Smooth muscle cell (in vitro differentiated cells): ENCODE data around the gene C3orf49. TPM values are rescaled to one million over a fixed set of nuclear protein-coding genes. Genes with fewer than 3 reads are reported as not detected.
A peak's percentile ranks its signal among the peaks of the same experiment; 100 is the strongest.

Experiments used
- DNase-seq: peaks from one replicate; lab custom pipeline; 2025; ENCODE audit not compliant: unreplicated experiment; lab: John Stamatoyannopoulos, UW
- H2AFZ ChIP-seq: fragments of 200-600 bp; sonication (generic); 2 replicates; pipeline ENCODE4 v1.6.0; 2016; ENCODE audit warnings: antibody characterized with exemption, low read depth, mild to moderate bottlenecking
- H3F3A ChIP-seq: fragments of 200-600 bp; sonication (generic); 2 replicates; pipeline ENCODE4 v1.6.0; 2017; ENCODE audit warnings: antibody characterized with exemption, low read depth
- H3K27ac ChIP-seq: fragments of 200-600 bp; sonication (generic); 2 replicates; pipeline ENCODE4 v1.5.1; 2016; ENCODE audit warnings: low read depth, mild to moderate bottlenecking
- H3K27me3 ChIP-seq: fragments of 200-600 bp; sonication (generic); 2 replicates; pipeline ENCODE4 v1.6.1; 2016; ENCODE audit warnings: low read depth, mild to moderate bottlenecking
- H3K36me3 ChIP-seq: fragments of 200-600 bp; sonication (generic); 2 replicates; pipeline ENCODE4 v1.5.1; 2016; ENCODE audit warnings: low read depth
- H3K4me1 ChIP-seq: fragments of 200-600 bp; sonication (generic); 2 replicates; pipeline ENCODE4 v1.5.1; 2016; ENCODE audit warnings: low read depth
- H3K4me2 ChIP-seq: fragments of 200-600 bp; sonication (generic); 2 replicates; pipeline ENCODE4 v1.6.0; 2016; ENCODE audit warnings: mild to moderate bottlenecking
- H3K4me3 ChIP-seq: fragments of 200-600 bp; sonication (generic); 2 replicates; pipeline ENCODE4 v1.5.1; 2016; ENCODE audit warnings: mild to moderate bottlenecking
- H3K79me2 ChIP-seq: fragments of 200-600 bp; sonication (generic); 2 replicates; pipeline ENCODE4 v1.6.0; 2016; ENCODE audit warnings: low read depth, mild to moderate bottlenecking
- H3K9ac ChIP-seq: fragments of 200-600 bp; sonication (generic); 2 replicates; pipeline ENCODE4 v1.6.0; 2016; ENCODE audit warnings: low read depth
- H3K9me3 ChIP-seq: fragments of 200-600 bp; sonication (generic); replicated peaks from 2 replicates; pipeline ENCODE4 v1.5.1; 2016; ENCODE audit warnings: low read depth
- H4K20me1 ChIP-seq: fragments of 200-600 bp; sonication (generic); 2 replicates; pipeline ENCODE4 v1.6.0; 2016; ENCODE audit warnings: low read depth
- WGBS: methylation state at CpG from one replicate; pipeline ENCODE4 v1.1.7; 2016; ENCODE audit warnings: low lambda C conversion rate; 5-methylcytosine and 5-hydroxymethylcytosine counted together
- polyA plus RNA-seq: library from polyadenylated mRNA; unstranded; fragments of >200 nt; fragmentation: Nextera tagmentation; extraction: Ambion mirVana; gene quantifications from 2 replicates; pipeline ENCODE4 v1.2.1, GENCODE V29; 2016
- total RNA-seq: library from RNA; depleted of rRNA; stranded (reverse); fragments of >200 nt; gene quantifications from 2 replicates; pipeline ENCODE4 v1.2.3, GENCODE V29; 2014
- TF ChIP-seq, protein P1 (sequence below): fragments of 200-600 bp; sonication (generic); IDR thresholded peaks from 2 replicates; pipeline ENCODE4 v1.5.1; 2017; ENCODE audit warnings: borderline replicate concordance, mild to moderate bottlenecking, antibody characterized with exemption; ENCODE audit not compliant: insufficient read depth, poor library complexity, severe bottlenecking

Gene C3orf49
- total and polyA plus RNA-seq, 2 experiments from 2014 or later: not detected

DNA sequence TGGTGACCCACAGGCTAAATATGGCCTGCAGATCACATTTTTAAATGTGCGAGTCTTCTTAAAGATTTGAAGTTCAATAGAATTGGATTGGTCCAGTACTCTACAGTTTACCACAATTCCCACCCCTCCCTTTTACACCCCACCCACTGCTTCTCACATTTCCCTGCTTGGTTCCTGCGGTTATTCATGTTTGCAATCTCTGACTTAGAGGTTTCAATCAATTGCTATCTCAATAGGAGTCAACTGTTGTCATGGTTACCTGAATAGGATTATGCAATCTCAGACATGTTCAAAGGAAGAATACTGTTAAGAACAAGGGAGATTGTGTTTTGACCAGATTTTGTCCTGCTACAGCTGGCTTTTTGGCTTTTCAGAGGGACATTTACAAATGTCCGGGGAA is 4.9 kb upstream of the C3orf49 start:
- H3K4me1 ChIP-seq: no peaks in the 10 kb centered on the region
- H3K9me3 ChIP-seq: no peaks in the 10 kb centered on the region
- no peak overlapping the region for H2AFZ ChIP-seq
- H3K4me2 ChIP-seq: no peak overlapping the region
- no peaks in the 10 kb centered on the region for H3K79me2 ChIP-seq
- TF ChIP-seq, protein P1, sequence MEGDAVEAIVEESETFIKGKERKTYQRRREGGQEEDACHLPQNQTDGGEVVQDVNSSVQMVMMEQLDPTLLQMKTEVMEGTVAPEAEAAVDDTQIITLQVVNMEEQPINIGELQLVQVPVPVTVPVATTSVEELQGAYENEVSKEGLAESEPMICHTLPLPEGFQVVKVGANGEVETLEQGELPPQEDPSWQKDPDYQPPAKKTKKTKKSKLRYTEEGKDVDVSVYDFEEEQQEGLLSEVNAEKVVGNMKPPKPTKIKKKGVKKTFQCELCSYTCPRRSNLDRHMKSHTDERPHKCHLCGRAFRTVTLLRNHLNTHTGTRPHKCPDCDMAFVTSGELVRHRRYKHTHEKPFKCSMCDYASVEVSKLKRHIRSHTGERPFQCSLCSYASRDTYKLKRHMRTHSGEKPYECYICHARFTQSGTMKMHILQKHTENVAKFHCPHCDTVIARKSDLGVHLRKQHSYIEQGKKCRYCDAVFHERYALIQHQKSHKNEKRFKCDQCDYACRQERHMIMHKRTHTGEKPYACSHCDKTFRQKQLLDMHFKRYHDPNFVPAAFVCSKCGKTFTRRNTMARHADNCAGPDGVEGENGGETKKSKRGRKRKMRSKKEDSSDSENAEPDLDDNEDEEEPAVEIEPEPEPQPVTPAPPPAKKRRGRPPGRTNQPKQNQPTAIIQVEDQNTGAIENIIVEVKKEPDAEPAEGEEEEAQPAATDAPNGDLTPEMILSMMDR: no peak
- DNase-seq: no peak
- H3K4me3 ChIP-seq: no peak overlapping the region
- no peaks in the 10 kb centered on the region for H3K36me3 ChIP-seq
- H3K27ac ChIP-seq: no peak overlapping the region
- no peaks in the 10 kb centered on the region for H4K20me1 ChIP-seq
- no peaks in the 10 kb centered on the region for H3K27me3 ChIP-seq
- H3F3A ChIP-seq: no peaks in the 10 kb centered on the region
- no peak overlapping the region for H3K9ac ChIP-seq
- 88% methylated on average over 3 of the region's 3 CpGs for WGBS

DNA sequence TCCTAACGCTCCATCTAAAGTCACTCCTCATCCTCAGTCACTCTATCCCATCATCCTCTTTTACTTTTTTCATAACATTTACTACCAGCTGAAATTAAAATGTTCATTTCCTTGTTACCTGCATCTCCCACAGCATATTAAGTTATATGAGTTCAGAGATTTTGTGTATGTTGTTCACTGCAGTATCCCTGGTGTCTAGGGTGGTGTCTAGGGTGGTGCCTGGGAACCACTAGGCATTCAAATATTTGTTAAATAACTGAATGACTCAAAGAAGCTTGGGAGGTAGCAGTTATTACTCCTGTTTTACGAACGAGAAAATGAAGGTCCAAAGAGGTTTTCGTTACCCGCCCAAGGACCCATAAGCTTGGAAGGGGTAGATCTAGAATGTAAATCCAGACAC is 1.9 kb upstream of the C3orf49 start:
- TF ChIP-seq, protein P1: no peak
- Histone ChIP-seq H3K9ac (no peak overlapping the region), H3K4me3 (no peak overlapping the region), H3K9me3 (no peaks in the 10 kb centered on the region), H3K79me2 (no peaks in the 10 kb centered on the region), H3K4me1 (no peaks in the 10 kb centered on the region), H4K20me1 (no peaks in the 10 kb centered on the region), H3F3A (no peaks in the 10 kb centered on the region), H3K4me2 (no peak overlapping the region), H3K36me3 (no peaks in the 10 kb centered on the region), H2AFZ (no peak overlapping the region), H3K27me3 (no peaks in the 10 kb centered on the region), H3K27ac (no peak overlapping the region)
- WGBS: 96% methylated on average over 5 of the region's 5 CpGs
- no peak for DNase-seq

DNA sequence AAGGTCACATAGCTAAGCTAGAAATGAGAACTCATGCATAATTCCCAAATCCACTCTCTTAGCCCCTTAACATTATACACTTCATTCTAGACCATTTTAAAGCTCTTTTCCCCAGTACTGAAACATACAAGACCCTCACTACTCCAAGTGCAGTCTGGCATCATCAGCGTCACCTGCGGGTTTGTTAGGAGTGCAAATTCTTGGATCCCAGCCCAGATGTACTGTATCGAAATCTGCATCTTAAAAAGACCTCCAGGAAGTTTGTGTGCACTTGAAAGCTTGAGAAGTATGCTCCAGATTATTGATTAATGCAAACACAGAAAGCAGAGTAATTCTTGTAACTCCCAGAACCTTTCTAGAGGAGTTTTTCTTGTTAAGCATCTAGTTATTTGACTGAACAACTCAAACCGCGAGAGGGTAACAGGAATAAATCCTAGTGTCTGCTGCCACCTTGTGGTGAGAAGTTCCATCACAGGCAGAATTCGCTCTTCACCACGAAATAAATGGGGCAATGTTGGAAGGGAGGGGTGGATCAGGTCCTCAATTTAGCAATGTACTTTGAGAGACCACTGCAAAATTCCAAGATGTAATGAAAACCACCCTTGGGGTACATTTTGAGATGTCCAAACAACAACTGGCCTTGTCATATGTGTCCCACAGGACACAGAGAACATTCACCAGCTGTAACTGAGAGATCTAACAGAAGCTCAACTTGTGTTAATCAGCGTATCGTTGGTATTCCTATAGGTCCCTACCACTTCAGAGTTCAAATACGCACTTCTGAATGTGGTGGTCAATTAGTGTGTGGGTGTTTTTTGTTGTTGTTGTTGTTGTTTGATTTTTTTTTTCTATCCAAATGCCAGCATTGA is 583 bp upstream of the C3orf49 start:
- Histone ChIP-seq H3F3A (no peaks in the 10 kb centered on the region), H3K9me3 (no peaks in the 10 kb centered on the region), H3K9ac (no peak overlapping the region), H3K36me3 (no peaks in the 10 kb centered on the region), H3K4me1 (no peaks in the 10 kb centered on the region), H3K27me3 (no peaks in the 10 kb centered on the region), H2AFZ (no peak overlapping the region), H4K20me1 (no peaks in the 10 kb centered on the region), H3K79me2 (no peaks in the 10 kb centered on the region), H3K27ac (no peak overlapping the region), H3K4me3 (no peak overlapping the region), H3K4me2 (no peak overlapping the region)
- 52% methylated on average over 10 of the region's 10 CpGs for WGBS
- TF ChIP-seq, protein P1: peak; percentile 89
- DNase-seq: peak; percentile 1

DNA sequence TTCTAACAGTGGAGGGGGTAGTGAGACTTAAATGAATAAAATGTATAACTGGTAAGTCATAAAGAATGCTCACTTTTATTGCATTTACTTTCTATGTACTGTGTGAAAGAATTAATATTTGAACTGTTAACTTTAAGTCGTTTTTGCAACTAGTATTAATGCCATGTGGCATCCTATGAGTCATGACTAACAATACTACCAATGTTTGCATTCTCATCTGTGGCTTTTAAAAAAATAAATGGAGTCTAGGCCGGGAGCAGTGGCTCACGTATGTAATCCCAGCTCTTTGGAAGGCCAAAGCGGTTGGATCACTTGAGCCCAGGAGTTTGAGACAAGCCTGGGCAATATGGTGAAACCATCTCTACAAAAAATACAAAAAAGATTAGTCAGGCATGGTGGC is 5.2 kb downstream of the C3orf49 start:
- no peaks in the 10 kb centered on the region for H3K36me3 ChIP-seq
- H3K4me1 ChIP-seq: peaks cover 4% of the 10 kb centered on the region
- H3F3A ChIP-seq: peaks cover 6% of the 10 kb centered on the region
- no peaks in the 10 kb centered on the region for H3K27me3 ChIP-seq
- H3K9me3 ChIP-seq: no peaks in the 10 kb centered on the region
- H4K20me1 ChIP-seq: no peaks in the 10 kb centered on the region
- TF ChIP-seq, protein P1: no peak
- H2AFZ ChIP-seq: no peak overlapping the region
- WGBS: 35% methylated on average over 4 of the region's 4 CpGs
- H3K4me2 ChIP-seq: no peak overlapping the region
- H3K79me2 ChIP-seq: no peaks in the 10 kb centered on the region
- H3K9ac ChIP-seq: no peak overlapping the region
- DNase-seq: no peak
- peak overlapping the region; percentile 51 for H3K27ac ChIP-seq
- H3K4me3 ChIP-seq: no peak overlapping the region
